ENCODE data around the gene MORN5.

GRCh38 chr9:122219856-122220672 is 60.4 kb downstream of the MORN5 start:
- no peak for TF ChIP-seq CTCF (IDR thresholded peaks at IDR 0.05; ENCODE audit: low read depth, low read length)
- no peak for TF ChIP-seq MYC (IDR thresholded peaks at IDR 0.05; ENCODE audit: low read depth, low read length)
